Spleen (tissue), 13 donors: ENCODE results near the gene ERC1. TPM values are rescaled to one million over a fixed set of nuclear protein-coding genes. Genes with fewer than 3 reads are reported as not detected.

Experiments
- DNase-seq: peaks from one replicate; pipeline ENCODE4 v3.0.0-alpha.2; 2020
- H3K27ac ChIP-seq, 8 donors: fragments of 200-600 bp; sonication (generic) in 7 of 8; 1 replicate in 4 of 8; 2 replicates in 4 of 8; pipeline versions ENCODE4 v1.5.0 to v1.8.0; 2016 to 2021; ENCODE audit warnings: inconsistent platforms in 4 of 8, mild to moderate bottlenecking in 4 of 8, moderate library complexity in 1 of 8
- H3K27me3 ChIP-seq, 7 donors: fragments of 200-600 bp; sonication (generic) in 6 of 7; replicated peaks in 1 of 7; 1 replicate in 4 of 7; 2 replicates in 3 of 7; pipeline versions ENCODE4 v1.5.0 to v1.8.0; 2016 to 2021; ENCODE audit warnings: inconsistent platforms in 3 of 7, mild to moderate bottlenecking in 1 of 7
- H3K36me3 ChIP-seq, 6 donors: fragments of 200-600 bp; sonication (generic) in 5 of 6; 1 replicate in 4 of 6; 2 replicates in 2 of 6; pipeline versions ENCODE4 v1.5.0 to v1.8.0; 2016 to 2021; ENCODE audit warnings: inconsistent platforms in 2 of 6
- H3K4me1 ChIP-seq, 6 donors: fragments of 200-600 bp; sonication (generic) in 5 of 6; 1 replicate in 3 of 6; 2 replicates in 3 of 6; pipeline versions ENCODE4 v1.5.0 to v1.8.0; 2016 to 2021; ENCODE audit warnings: inconsistent platforms in 3 of 6
- H3K4me3 ChIP-seq, 8 donors: fragments of 200-600 bp; sonication (generic) in 7 of 8; 1 replicate in 4 of 8; 2 replicates in 4 of 8; pipeline versions ENCODE4 v1.5.0 to v1.8.0; 2016 to 2021; ENCODE audit warnings: inconsistent platforms in 4 of 8, mild to moderate bottlenecking in 4 of 8, moderate library complexity in 2 of 8
- H3K9me3 ChIP-seq, 8 donors: fragments of 200-600 bp; sonication (generic) in 7 of 8; 1 replicate in 4 of 8; 2 replicates in 4 of 8; pipeline versions ENCODE4 v1.5.0 to v1.8.0; 2016 to 2021; ENCODE audit warnings: inconsistent platforms in 4 of 8
- CTCF ChIP-seq, 11 experiments: fragments of 200-600 bp in 7 of 11; fragments of 450-650 bp in 4 of 11; sonication (generic) in 4 of 11; IDR thresholded peaks in 8 of 11; conservative IDR thresholded peaks in 3 of 11; 1 replicate in 7 of 11; 2 replicates in 4 of 11; pipeline versions ENCODE4 v1.4.0 to v1.8.0; 2016 to 2021; ENCODE audit warnings: antibody characterized with exemption in 11 of 11, inconsistent platforms in 4 of 11, mild to moderate bottlenecking in 1 of 11
- POLR2A ChIP-seq, 3 donors: fragments of 450-650 bp; IDR thresholded peaks; one replicate each; pipeline ENCODE4 v1.5.1; 2017; ENCODE audit warnings: antibody characterized with exemption in 3 of 3, mild to moderate bottlenecking in 1 of 3
- POLR2AphosphoS5 ChIP-seq, 3 donors: sonication (generic); formaldehyde crosslinking; IDR thresholded peaks; one replicate each; pipeline ENCODE4 v1.5.1; 2017; ENCODE audit warnings: antibody characterized with exemption in 3 of 3
- WGBS, 5 donors: extraction: QIAGEN DNeasy Blood & Tissue Kit in 3 of 5; methylation state at CpG; one replicate each; pipeline versions ENCODE4 v1.1.5 to v1.1.7; 2013 to 2018; 5-methylcytosine and 5-hydroxymethylcytosine counted together
- intact Hi-C: fragments of 100-400 bp; cut with DNase I; formaldehyde crosslinking; loops from one replicate; pipeline ENCODE4 v1.15.0; 2023; ENCODE audit warnings: low total_unique reads
- long read RNA-seq, 2 donors: transcript quantifications; one replicate each; lab custom pipeline, GENCODE V29; 2026
- polyA plus RNA-seq, 3 donors: library from polyadenylated mRNA; stranded (reverse); fragments of 200-250 nt; gene quantifications; one replicate each; pipeline ENCODE4 v1.2.1, GENCODE V29; 2013
- total RNA-seq, 7 donors: library from RNA; depleted of rRNA in 3 of 7; stranded (reverse); fragments of >200 nt in 3 of 7; fragmentation: NEBNext Ultra II Directional in 4 of 7; extraction: Animal tissue kit (Norgen Biotek cat#: 25700) in 4 of 7; gene quantifications; one replicate each; pipeline versions ENCODE4 v1.1.0 to v1.2.1, GENCODE V29; 2016 to 2021
- donor health status: healthy with polysubstance abuse.
- donor health status: DM: no; HTN: no; CAD: no; lungs with moderate emphysema.
- donor health status: DM: no; HTN: no; CAD: no.
- donor health status: Bipolar disorder and iron deficiency.
- donor health status: healthy.
- donor health status: DM: no; HTN: no; CAD: no.
- donor health status: DM: yes; HTN: yes; CAD: no.

ERC1 gene
- 10 to 100 TPM; 31.1 to 73.4 (median 44.2) TPM for total RNA-seq
- 1 to 10 TPM; 1.2 to 4.5 (median 1.2) TPM for polyA plus RNA-seq
- long read RNA-seq, donor 1, result 0 reads
- long read RNA-seq, donor 2, partial matches to known transcripts, result 8 of 8 reads
- long read RNA-seq, donor 2, other reads (novel, unspliced or antisense), result 0 of 8 reads

GRCh38 chr12:990661-991349 is at the start of gene ERC1:
ERC1 (plus strand) TSS chr12:991223; CDS start chr12:1027904, 36,681 bp downstream.
- Histone ChIP-seq H3K4me1 (peaks cover 18 to 64% (median 41%) of the 10 kb centered on the region in 6 donors), H3K36me3 (no peaks in the 10 kb centered on the region), H3K4me3 (peak within 1 kb of the TSS; percentile 38 to 97 (median 80)), H3K9me3 (no peaks in the 10 kb centered on the region), H3K27me3 (no peaks in the 10 kb centered on the region), H3K27ac (peak within 1 kb of the TSS; percentile 91 to 97 (median 96))
- TF ChIP-seq POLR2A (IDR thresholded peaks at IDR 0.05) (peak in 1 of 3 donors; percentile 28), POLR2AphosphoS5 (IDR thresholded peaks at IDR 0.05) (peak; percentile 80 to 92 (median 88)), CTCF (IDR thresholded peaks at IDR 0.05 in 8 of 11, conservative IDR thresholded peaks at IDR 0.05 in 3 of 11) (peak in 4 of 11 experiments; percentile 5 to 11 (median 8))
- WGBS, 5 donors, result 0 to 1% (median 0%) methylated on average over 20 to 87 of the region's 87 CpGs
- DNase-seq, result peak; percentile 96
- intact Hi-C loops, result no loop called here

GRCh38 chr12:943051-943450 is 48.0 kb upstream of the ERC1 start:
- H3K9me3 ChIP-seq, result no peaks in the 10 kb centered on the region
- TF ChIP-seq POLR2AphosphoS5 (IDR thresholded peaks at IDR 0.05) (no peak), CTCF (IDR thresholded peaks at IDR 0.05 in 8 of 11, conservative IDR thresholded peaks at IDR 0.05 in 3 of 11) (no peak), POLR2A (IDR thresholded peaks at IDR 0.05) (no peak)
- H3K27ac ChIP-seq, result no peak overlapping the region
- intact Hi-C loops, result no loop called here
- H3K27me3 ChIP-seq, result no peaks in the 10 kb centered on the region
- peaks cover 0 to 62% (median 5%) of the 10 kb centered on the region in 6 donors for H3K36me3 ChIP-seq
- peaks cover 1 to 38% (median 5%) of the 10 kb centered on the region in 6 donors for H3K4me1 ChIP-seq
- no peak for DNase-seq
- WGBS, 5 donors, result 82 to 87% (median 85%) methylated on average over 6 of the region's 6 CpGs
- no peak overlapping the region for H3K4me3 ChIP-seq

- no peaks in the 10 kb centered on the region for H3K27me3 ChIP-seq
- H3K4me3 ChIP-seq, result no peak overlapping the region
- no peaks in the 10 kb centered on the region for H3K9me3 ChIP-seq
- 35 to 44% (median 40%) methylated on average over 7 of the region's 7 CpGs for WGBS, 5 donors
- intact Hi-C loops, result no loop called here
- TF ChIP-seq POLR2AphosphoS5 (IDR thresholded peaks at IDR 0.05), result no peak
- no peak for TF ChIP-seq CTCF (IDR thresholded peaks at IDR 0.05 in 8 of 11, conservative IDR thresholded peaks at IDR 0.05 in 3 of 11)
- TF ChIP-seq POLR2A (IDR thresholded peaks at IDR 0.05), result no peak
- H3K4me1 ChIP-seq, result peaks cover 7 to 49% (median 16%) of the 10 kb centered on the region in 6 donors
- H3K27ac ChIP-seq, result no peak overlapping the region
- H3K36me3 ChIP-seq, result peaks cover 0 to 53% (median 5%) of the 10 kb centered on the region in 6 donors
- no peak for DNase-seq
Observed at GRCh38 chr12:944211-944610, 46.8 kb upstream of the ERC1 start.

GRCh38 chr12:946212-946611 is 44.8 kb upstream of the ERC1 start:
- peaks cover 0 to 34% (median 3%) of the 10 kb centered on the region in 6 donors for H3K36me3 ChIP-seq
- intact Hi-C loops, result loop anchor here (5.0 kb wide), 1 partner anchor 379 kb away; no protein-coding TSS in a partner anchor
- no peak for TF ChIP-seq CTCF (IDR thresholded peaks at IDR 0.05 in 8 of 11, conservative IDR thresholded peaks at IDR 0.05 in 3 of 11)
- no peak for TF ChIP-seq POLR2AphosphoS5 (IDR thresholded peaks at IDR 0.05)
- TF ChIP-seq POLR2A (IDR thresholded peaks at IDR 0.05), result no peak
- H3K4me3 ChIP-seq, result no peak overlapping the region
- no peak overlapping the region for H3K27ac ChIP-seq
- no peaks in the 10 kb centered on the region for H3K9me3 ChIP-seq
- H3K27me3 ChIP-seq, result no peaks in the 10 kb centered on the region
- no peak for DNase-seq
- H3K4me1 ChIP-seq, result peaks cover 7 to 55% (median 19%) of the 10 kb centered on the region in 6 donors
